OCI-LY1 (cell line): ENCODE measurements around the gene RALGPS2.
A peak's percentile ranks its signal among the peaks of the same experiment; 100 is the strongest.

Source experiments
- H2AFZ ChIP-seq: fragments of 200-600 bp; sonication (generic), shearing (Covaris generic); 2 replicates; pipeline ENCODE4 v1.6.0; 2014; ENCODE audit warnings: antibody characterized with exemption, mild to moderate bottlenecking, low read length
- H3F3A ChIP-seq: fragments of 200-600 bp; sonication (generic), shearing (Covaris generic); 2 replicates; pipeline ENCODE4 v1.6.0; 2014; ENCODE audit warnings: mild to moderate bottlenecking, antibody characterized with exemption, low read length, moderate library complexity; ENCODE audit not compliant: insufficient read depth
- H3K27ac ChIP-seq: fragments of 200-600 bp; sonication (generic); 2 replicates; pipeline ENCODE4 v1.5.1; 2014; ENCODE audit warnings: low read length, mixed run types, mild to moderate bottlenecking, low read depth; ENCODE audit not compliant: poor library complexity, severe bottlenecking
- H3K27me3 ChIP-seq: fragments of 200-600 bp; sonication (generic); 2 replicates; pipeline ENCODE4 v1.6.0; 2014; ENCODE audit warnings: antibody characterized with exemption, mild to moderate bottlenecking, low read length, moderate library complexity; ENCODE audit not compliant: insufficient read depth
- H3K36me3 ChIP-seq: fragments of 200-600 bp; sonication (generic); 2 replicates; pipeline ENCODE4 v1.6.1; 2014; ENCODE audit warnings: mild to moderate bottlenecking, antibody characterized with exemption, low read length, moderate library complexity, mixed read lengths; ENCODE audit not compliant: insufficient read depth
- H3K4me1 ChIP-seq: fragments of 200-600 bp; sonication (generic); 2 replicates; pipeline ENCODE4 v1.5.1; 2014; ENCODE audit warnings: mild to moderate bottlenecking, low read length, moderate library complexity; ENCODE audit not compliant: insufficient read depth, severe bottlenecking
- H3K4me2 ChIP-seq: fragments of 200-600 bp; sonication (generic), shearing (Covaris generic); 2 replicates; pipeline ENCODE4 v1.6.1; 2014; ENCODE audit warnings: low read length
- H3K4me3 ChIP-seq: fragments of 200-600 bp; sonication (generic); 2 replicates; pipeline ENCODE4 v1.5.1; 2014; ENCODE audit warnings: low read length, low read depth, mild to moderate bottlenecking, mixed read lengths; ENCODE audit not compliant: poor library complexity, severe bottlenecking
- H3K79me2 ChIP-seq: fragments of 200-600 bp; shearing (Covaris generic); 2 replicates; pipeline ENCODE4 v1.6.1; 2016; ENCODE audit warnings: mixed run types, low read length, mixed read lengths; ENCODE audit not compliant: insufficient read depth
- H3K9ac ChIP-seq: fragments of 200-600 bp; sonication (generic), shearing (Covaris generic); 2 replicates; pipeline ENCODE4 v1.6.1; 2014; ENCODE audit warnings: mild to moderate bottlenecking, low read length, mixed read lengths
- H3K9me2 ChIP-seq: fragments of 200-600 bp; sonication (generic), shearing (Covaris generic); 2 replicates; pipeline ENCODE4 v1.6.1; 2014; ENCODE audit warnings: low read depth, mild to moderate bottlenecking, low read length, mixed read lengths
- H3K9me3 ChIP-seq: fragments of 200-600 bp; shearing (Covaris generic); 2 replicates; pipeline ENCODE4 v1.6.1; 2014; ENCODE audit warnings: low read length, mixed read lengths
- H4K20me1 ChIP-seq: fragments of 200-600 bp; sonication (generic), shearing (Covaris generic); 2 replicates; pipeline ENCODE4 v1.6.0; 2016; ENCODE audit warnings: mild to moderate bottlenecking, low read length; ENCODE audit not compliant: insufficient read depth
- CTCF ChIP-seq: fragments of 200-600 bp; sonication (generic), shearing (Covaris generic); IDR thresholded peaks from 2 replicates; pipeline ENCODE4 v1.5.1; 2017; ENCODE audit warnings: mild to moderate bottlenecking, antibody characterized with exemption, low read length, moderate library complexity, mixed read lengths
- EZH2 ChIP-seq: fragments of 200-600 bp; sonication (generic), shearing (Covaris generic); IDR thresholded peaks from 2 replicates; pipeline ENCODE4 v1.8.0; 2017; ENCODE audit warnings: borderline replicate concordance, mixed run types, mild to moderate bottlenecking, antibody characterized with exemption, low read length, moderate library complexity, mixed read lengths

Gene RALGPS2

GRCh38 chr1:178733972-178734371, 8.9 kb downstream of the RALGPS2 start:
- Histone ChIP-seq H3K36me3 (peaks cover 99% of the 10 kb centered on the region), H3K9me3 (peaks cover 13% of the 10 kb centered on the region), H3K79me2 (peaks cover 99% of the 10 kb centered on the region)

GRCh38 chr1:178738780-178739179, 13.7 kb downstream of the RALGPS2 start:
- Histone ChIP-seq H3K27me3 (no peaks in the 10 kb centered on the region), H3K9ac (no peak overlapping the region), H3K27ac (peak overlapping the region; percentile 3), H3K4me1 (peaks cover 8% of the 10 kb centered on the region), H3K4me2 (no peak overlapping the region), H3K4me3 (no peak overlapping the region), H4K20me1 (peaks cover 5% of the 10 kb centered on the region; the same call in 1 of the 2 replicates), H3F3A (no peaks in the 10 kb centered on the region; the same call in 1 of the 2 replicates), H3K9me2 (no peaks in the 10 kb centered on the region), H3K36me3 (peaks cover 100% of the 10 kb centered on the region), H3K79me2 (peaks cover 98% of the 10 kb centered on the region), H3K9me3 (peaks cover 4% of the 10 kb centered on the region), H2AFZ (no peak overlapping the region)
- TF ChIP-seq EZH2 (no peak), CTCF (no peak)

More at GRCh38 chr1:178733972-178734371, 8.9 kb downstream of the RALGPS2 start:
- Histone ChIP-seq H3K4me2 (no peak overlapping the region), H3F3A (no peaks in the 10 kb centered on the region; the same call in 1 of the 2 replicates), H3K27me3 (no peaks in the 10 kb centered on the region), H3K4me1 (peaks cover 14% of the 10 kb centered on the region), H3K9ac (no peak overlapping the region), H4K20me1 (peaks cover 1% of the 10 kb centered on the region; the same call in 1 of the 2 replicates), H3K4me3 (no peak overlapping the region), H3K27ac (no peak overlapping the region), H3K9me2 (no peaks in the 10 kb centered on the region), H2AFZ (no peak overlapping the region)
- TF ChIP-seq EZH2 = no peak
- TF ChIP-seq CTCF = peak; percentile 21; the same call in 1 of the 2 replicates

- Histone ChIP-seq H4K20me1 (peaks cover 5% of the 10 kb centered on the region; the same call in 1 of the 2 replicates), H2AFZ (no peak overlapping the region), H3K9me2 (no peaks in the 10 kb centered on the region), H3K4me2 (no peak overlapping the region), H3K9ac (no peak overlapping the region), H3K36me3 (peaks cover 100% of the 10 kb centered on the region), H3K4me3 (no peak overlapping the region), H3K79me2 (peaks cover 98% of the 10 kb centered on the region), H3K27ac (peak overlapping the region; percentile 3), H3K27me3 (no peaks in the 10 kb centered on the region), H3K4me1 (peaks cover 4% of the 10 kb centered on the region), H3F3A (no peaks in the 10 kb centered on the region; the same call in 1 of the 2 replicates), H3K9me3 (no peaks in the 10 kb centered on the region; the same call in none of the 2 replicates)
- TF ChIP-seq EZH2 = no peak
- TF ChIP-seq CTCF = no peak
These were observed 14.4 kb downstream of the RALGPS2 start for GRCh38 chr1:178739285-178740045.
